Cardiac muscle cell (in vitro differentiated cells and primary cell): ENCODE results near the gene TEX10. TPM values are rescaled to one million over a fixed set of nuclear protein-coding genes. Genes with fewer than 3 reads are reported as not detected.
A peak's percentile ranks its signal among the peaks of the same experiment; 100 is the strongest.
"Not testable (repeated sequence)": the region's sequence is repeated elsewhere in the genome, so short reads cannot be mapped to it uniquely, and the experiment has no call there.

Source experiments
- DNase-seq, 2 donors: peaks; one replicate each; pipeline versions ENCODE4 v3.0.0 to v3.0.0-alpha.2; 2010 to 2017; ENCODE audit warnings: low read depth in 1 of 2, low spot score in 1 of 2
- H3K27ac ChIP-seq: fragments of 200-600 bp; sonication (generic); 2 replicates; pipeline ENCODE4 v1.5.1; 2016
- H3K27me3 ChIP-seq: fragments of 200-600 bp; sonication (generic); 2 replicates; pipeline ENCODE4 v1.6.0; 2016; ENCODE audit warnings: control low read depth
- H3K36me3 ChIP-seq: fragments of 200-600 bp; sonication (generic); 2 replicates; pipeline ENCODE4 v1.5.1; 2016; ENCODE audit warnings: control low read depth
- H3K4me1 ChIP-seq: fragments of 200-600 bp; sonication (generic); 2 replicates; pipeline ENCODE4 v1.8.1; 2017; ENCODE audit warnings: low read depth, mild to moderate bottlenecking, mixed run types
- H3K4me3 ChIP-seq: fragments of 200-600 bp; sonication (generic); 2 replicates; pipeline ENCODE4 v1.5.1; 2016; ENCODE audit warnings: mild to moderate bottlenecking
- H3K9me3 ChIP-seq: fragments of 200-600 bp; sonication (generic); 2 replicates; pipeline ENCODE4 v1.5.1; 2017; ENCODE audit warnings: low read depth, mild to moderate bottlenecking, control low read depth
- CTCF ChIP-seq: IDR thresholded peaks from 2 replicates; pipeline ENCODE4 v1.5.1; 2012; ENCODE audit warnings: low read depth, mild to moderate bottlenecking, low read length
- polyA plus RNA-seq: library from polyadenylated mRNA; unstranded; fragments of >200 nt; fragmentation: Nextera tagmentation; extraction: Ambion mirVana; gene quantifications from 2 replicates; pipeline ENCODE4 v1.2.1, GENCODE V29; 2016
- total RNA-seq: library from RNA; depleted of rRNA; stranded (reverse); fragments of >200 nt; gene quantifications from 2 replicates; pipeline ENCODE4 v1.2.3, GENCODE V29; 2016

Gene TEX10
- total and polyA plus RNA-seq, 2 experiments from 2014 or later, result 18.1 to 22.9 TPM

- no peak for TF ChIP-seq CTCF
- Histone ChIP-seq H3K4me1 (peaks cover 27% of the 10 kb centered on the region), H3K36me3 (peaks cover 5% of the 10 kb centered on the region), H3K4me3 (no peak overlapping the region), H3K27me3 (no peaks in the 10 kb centered on the region), H3K9me3 (no peaks in the 10 kb centered on the region), H3K27ac (no peak overlapping the region)
- DNase-seq, result no peak
Observed at GRCh38 chr9:100350188-100350587, 2.6 kb downstream of the TEX10 start.

DNA sequence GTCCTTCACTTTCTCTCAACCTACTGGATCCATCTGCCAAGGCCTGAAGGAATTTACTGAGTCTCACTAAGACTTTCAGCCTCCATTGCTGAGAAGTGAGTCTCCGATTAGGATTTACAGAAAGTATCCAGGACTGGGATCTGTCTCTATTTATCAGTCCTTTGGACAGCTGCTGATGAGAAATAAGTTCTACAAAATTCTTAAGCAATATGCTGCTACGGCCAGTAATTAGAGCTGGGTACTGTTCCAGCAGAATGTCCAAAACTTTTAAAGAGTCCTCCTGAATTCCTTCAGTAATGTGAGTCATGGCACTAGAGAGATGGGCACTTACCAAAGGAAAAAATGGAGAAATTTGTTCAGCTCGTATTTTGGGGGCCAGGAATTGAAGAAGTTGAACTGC is 5.9 kb downstream of the TEX10 start:
- peak overlapping the region; percentile 35 for H3K27ac ChIP-seq
- H3K36me3 ChIP-seq, result peaks cover 8% of the 10 kb centered on the region
- H3K4me3 ChIP-seq, result no peak overlapping the region
- TF ChIP-seq CTCF, result no peak
- peak in 1 of 2 donors; percentile 84 for DNase-seq
- H3K27me3 ChIP-seq, result no peaks in the 10 kb centered on the region
- H3K9me3 ChIP-seq, result no peaks in the 10 kb centered on the region
- H3K4me1 ChIP-seq, result peaks cover 25% of the 10 kb centered on the region

DNA sequence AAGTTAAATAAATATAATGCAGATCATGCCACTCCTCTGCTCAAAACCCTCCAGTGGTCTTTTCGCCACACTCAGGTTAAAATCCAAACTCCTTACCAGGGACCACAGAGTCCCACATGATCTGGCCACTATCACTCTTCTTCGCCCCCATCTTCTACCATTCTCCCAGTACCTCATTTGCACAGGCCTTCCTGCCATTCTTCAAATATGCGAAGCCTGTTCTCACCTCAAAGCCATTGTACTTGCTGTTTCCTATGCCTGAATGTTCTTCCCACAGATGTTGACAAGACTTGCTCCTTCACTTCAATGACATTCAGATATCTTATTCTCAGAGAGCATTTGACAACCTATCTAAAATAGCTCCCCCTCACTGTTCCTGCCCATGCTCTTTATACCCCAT is 10.9 kb downstream of the TEX10 start:
- H3K27me3 ChIP-seq, result no peaks in the 10 kb centered on the region
- H3K27ac ChIP-seq, result peak overlapping the region; percentile 57
- TF ChIP-seq CTCF, result no peak
- H3K36me3 ChIP-seq, result peaks cover 8% of the 10 kb centered on the region
- H3K4me1 ChIP-seq, result peaks cover 6% of the 10 kb centered on the region
- no peaks in the 10 kb centered on the region for H3K9me3 ChIP-seq
- no peak for DNase-seq
- no peak overlapping the region for H3K4me3 ChIP-seq

DNA sequence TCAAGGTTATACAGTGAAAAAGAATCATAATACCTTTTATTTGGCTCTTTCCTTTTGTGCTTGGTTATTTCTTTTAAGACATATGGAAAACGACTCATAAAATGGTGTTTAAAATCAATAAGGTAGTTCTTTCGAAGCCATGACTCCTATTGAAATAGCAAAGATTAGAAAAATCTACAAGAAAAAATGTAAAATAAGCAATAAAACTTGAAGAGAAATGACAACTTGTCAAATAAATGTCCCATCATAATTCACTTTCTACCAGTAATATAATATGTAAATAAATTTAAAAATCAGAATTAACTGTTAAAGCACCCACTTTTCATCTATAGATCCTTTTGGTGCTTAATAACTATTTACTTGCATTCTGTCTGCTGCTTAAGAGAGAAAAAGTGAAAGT is 12.5 kb downstream of the TEX10 start:
- peaks cover 3% of the 10 kb centered on the region for H3K36me3 ChIP-seq
- no peak overlapping the region for H3K4me3 ChIP-seq
- H3K27ac ChIP-seq, result no peak overlapping the region
- H3K9me3 ChIP-seq, result no peaks in the 10 kb centered on the region
- H3K27me3 ChIP-seq, result no peaks in the 10 kb centered on the region
- no peak for TF ChIP-seq CTCF
- peaks cover 6% of the 10 kb centered on the region for H3K4me1 ChIP-seq
- no peak for DNase-seq

- H3K36me3 ChIP-seq, H3K4me3 ChIP-seq, H3K27me3 ChIP-seq, DNase-seq, H3K27ac ChIP-seq, H3K4me1 ChIP-seq, H3K9me3 ChIP-seq: not testable (repeated sequence)
Observed at GRCh38 chr9:100338736-100339135, 14.0 kb downstream of the TEX10 start.

GRCh38 chr9:100324594-100325200 is 28.0 kb downstream of the TEX10 start:
- peaks cover 7% of the 10 kb centered on the region for H3K4me1 ChIP-seq
- peaks cover 28% of the 10 kb centered on the region for H3K36me3 ChIP-seq
- no peak overlapping the region for H3K27ac ChIP-seq
- H3K9me3 ChIP-seq, result no peaks in the 10 kb centered on the region
- TF ChIP-seq CTCF, result peak; percentile 52
- peak; percentile 24 to 76 for DNase-seq
- no peak overlapping the region for H3K4me3 ChIP-seq
- no peaks in the 10 kb centered on the region for H3K27me3 ChIP-seq
